Measurements from ENCODE around the gene CHRDL1. TPM values are rescaled to one million over a fixed set of nuclear protein-coding genes. Genes with fewer than 3 reads are reported as not detected.
"Not testable (repeated sequence)": the region's sequence is repeated elsewhere in the genome, so short reads cannot be mapped to it uniquely, and the experiment has no call there.

Gene CHRDL1
- not detected for total RNA-seq

- Mint-ChIP-seq H3K36me3 (ENCODE audit: low read depth) (no peaks in the 10 kb centered on the region), H3K27ac (no peak within 1 kb of the TSS), H3K4me3 (no peak within 1 kb of the TSS), H3K9me3 (no peaks in the 10 kb centered on the region), H3K27me3 (peaks cover 19% of the 10 kb centered on the region), H3K4me1 (no peaks in the 10 kb centered on the region)
- CTCF ChIA-PET, result no interaction called here
- DNase-seq, result no peak
- POLR2A ChIA-PET, result no interaction called here
Measured at GRCh38 chrX:110795645-110796406, at the start of gene CHRDL1. CHRDL1 (minus strand) TSS chrX:110795817; CDS start chrX:110792181, 3,636 bp downstream.

- Mint-ChIP-seq H3K36me3 (ENCODE audit: low read depth) (no peaks in the 10 kb centered on the region), H3K9me3 (no peaks in the 10 kb centered on the region), H3K27me3 (no peaks in the 10 kb centered on the region), H3K4me1 (no peaks in the 10 kb centered on the region), H3K4me3 (no peak overlapping the region), H3K27ac (no peak overlapping the region)
- no peak for DNase-seq
- POLR2A ChIA-PET, result no interaction called here
- CTCF ChIA-PET, result interaction anchor here (2.0 kb wide), 1 partner anchor 9 kb away, joined by 7 read pairs; no protein-coding TSS in a partner anchor
Measured at GRCh38 chrX:110836982-110837381, 41.4 kb upstream of the CHRDL1 start.

- no peak overlapping the region for H3K4me3 Mint-ChIP-seq
- no peaks in the 10 kb centered on the region for H3K9me3 Mint-ChIP-seq
- no peak overlapping the region for H3K27ac Mint-ChIP-seq
- ChIA-PET POLR2A (no interaction called here), CTCF (interaction anchor here (2.0 kb wide), 1 partner anchor 10 kb away, joined by 7 read pairs; no protein-coding TSS in a partner anchor)
- DNase-seq, result no peak
- H3K4me1 Mint-ChIP-seq, result no peaks in the 10 kb centered on the region
- H3K27me3 Mint-ChIP-seq, result no peaks in the 10 kb centered on the region
- no peaks in the 10 kb centered on the region for H3K36me3 Mint-ChIP-seq (ENCODE audit: low read depth)
Measured at GRCh38 chrX:110836451-110836850, 40.8 kb upstream of the CHRDL1 start.

GRCh38 chrX:110836001-110836400 is 40.4 kb upstream of the CHRDL1 start:
- no peaks in the 10 kb centered on the region for H3K27me3 Mint-ChIP-seq
- H3K4me1 Mint-ChIP-seq, result no peaks in the 10 kb centered on the region
- no peaks in the 10 kb centered on the region for H3K9me3 Mint-ChIP-seq
- no peak overlapping the region for H3K4me3 Mint-ChIP-seq
- ChIA-PET CTCF (interaction anchor here (1.9 kb wide), 1 partner anchor 18 kb away, joined by 5 read pairs; no protein-coding TSS in a partner anchor), POLR2A (no interaction called here)
- no peak for DNase-seq
- H3K27ac Mint-ChIP-seq, result no peak overlapping the region
- no peaks in the 10 kb centered on the region for H3K36me3 Mint-ChIP-seq (ENCODE audit: low read depth)

GRCh38 chrX:110825972-110826371 is 30.4 kb upstream of the CHRDL1 start:
- Mint-ChIP-seq H3K4me3 (no peak overlapping the region), H3K27ac (no peak overlapping the region), H3K36me3 (ENCODE audit: low read depth) (no peaks in the 10 kb centered on the region), H3K27me3 (no peaks in the 10 kb centered on the region), H3K4me1 (no peaks in the 10 kb centered on the region), H3K9me3 (no peaks in the 10 kb centered on the region)
- ChIA-PET POLR2A (no interaction called here), CTCF (no interaction called here)
- DNase-seq, result no peak

GRCh38 chrX:110816543-110816942 is 20.9 kb upstream of the CHRDL1 start:
- H3K4me1 Mint-ChIP-seq; POLR2A ChIA-PET; DNase-seq; H3K27ac Mint-ChIP-seq; H3K36me3 Mint-ChIP-seq (ENCODE audit: low read depth); CTCF ChIA-PET; H3K27me3 Mint-ChIP-seq; H3K4me3 Mint-ChIP-seq; H3K9me3 Mint-ChIP-seq: not testable (repeated sequence)

- H3K27me3 Mint-ChIP-seq, result no peaks in the 10 kb centered on the region
- CTCF ChIA-PET, result no interaction called here
- H3K4me1 Mint-ChIP-seq, result no peaks in the 10 kb centered on the region
- DNase-seq, result no peak
- H3K9me3 Mint-ChIP-seq, result no peaks in the 10 kb centered on the region
- no peak overlapping the region for H3K27ac Mint-ChIP-seq
- POLR2A ChIA-PET, result no interaction called here
- H3K4me3 Mint-ChIP-seq, result no peak overlapping the region
- H3K36me3 Mint-ChIP-seq (ENCODE audit: low read depth), result no peaks in the 10 kb centered on the region
Measured at GRCh38 chrX:110806145-110806544, 10.5 kb upstream of the CHRDL1 start.

- no peak for DNase-seq
- H3K9me3 Mint-ChIP-seq, result no peaks in the 10 kb centered on the region
- no peaks in the 10 kb centered on the region for H3K27me3 Mint-ChIP-seq
- CTCF ChIA-PET, result no interaction called here
- H3K27ac Mint-ChIP-seq, result no peak overlapping the region
- no peak overlapping the region for H3K4me3 Mint-ChIP-seq
- no peaks in the 10 kb centered on the region for H3K36me3 Mint-ChIP-seq (ENCODE audit: low read depth)
- no peaks in the 10 kb centered on the region for H3K4me1 Mint-ChIP-seq
- POLR2A ChIA-PET, result no interaction called here
Measured at GRCh38 chrX:110805303-110805702, 9.7 kb upstream of the CHRDL1 start.

- Mint-ChIP-seq H3K27me3 (no peaks in the 10 kb centered on the region), H3K9me3 (no peaks in the 10 kb centered on the region), H3K27ac (no peak overlapping the region), H3K4me3 (no peak overlapping the region), H3K4me1 (no peaks in the 10 kb centered on the region), H3K36me3 (ENCODE audit: low read depth) (no peaks in the 10 kb centered on the region)
- CTCF ChIA-PET, result no interaction called here
- DNase-seq, result no peak
- POLR2A ChIA-PET, result no interaction called here
Measured at GRCh38 chrX:110804446-110804845, 8.8 kb upstream of the CHRDL1 start.

- no peak for DNase-seq
- CTCF ChIA-PET, result no interaction called here
- Mint-ChIP-seq H3K4me3 (no peak overlapping the region), H3K36me3 (ENCODE audit: low read depth) (no peaks in the 10 kb centered on the region), H3K27me3 (no peaks in the 10 kb centered on the region), H3K9me3 (no peaks in the 10 kb centered on the region), H3K27ac (no peak overlapping the region), H3K4me1 (no peaks in the 10 kb centered on the region)
- POLR2A ChIA-PET, result no interaction called here
Measured at GRCh38 chrX:110803506-110803905, 7.9 kb upstream of the CHRDL1 start.

GRCh38 chrX:110796407-110796697 is 735 bp upstream of the CHRDL1 start:
- no peaks in the 10 kb centered on the region for H3K9me3 Mint-ChIP-seq
- H3K36me3 Mint-ChIP-seq (ENCODE audit: low read depth), result no peaks in the 10 kb centered on the region
- H3K27me3 Mint-ChIP-seq, result peaks cover 19% of the 10 kb centered on the region
- no peaks in the 10 kb centered on the region for H3K4me1 Mint-ChIP-seq
- no peak overlapping the region for H3K4me3 Mint-ChIP-seq
- CTCF ChIA-PET, result no interaction called here
- POLR2A ChIA-PET, result no interaction called here
- DNase-seq, result no peak
- no peak overlapping the region for H3K27ac Mint-ChIP-seq

GRCh38 chrX:110794601-110795000 is 1.0 kb downstream of the CHRDL1 start:
- Mint-ChIP-seq H3K27ac (no peak overlapping the region), H3K4me1 (no peaks in the 10 kb centered on the region), H3K36me3 (ENCODE audit: low read depth) (no peaks in the 10 kb centered on the region), H3K4me3 (no peak overlapping the region), H3K9me3 (no peaks in the 10 kb centered on the region), H3K27me3 (peaks cover 19% of the 10 kb centered on the region)
- DNase-seq, result no peak
- ChIA-PET CTCF (no interaction called here), POLR2A (no interaction called here)

GRCh38 chrX:110791071-110791470 is 4.5 kb downstream of the CHRDL1 start:
- Mint-ChIP-seq H3K4me3 (no peak overlapping the region), H3K27me3 (peaks cover 10% of the 10 kb centered on the region), H3K4me1 (no peaks in the 10 kb centered on the region), H3K27ac (no peak overlapping the region), H3K36me3 (ENCODE audit: low read depth) (no peaks in the 10 kb centered on the region), H3K9me3 (no peaks in the 10 kb centered on the region)
- ChIA-PET CTCF (no interaction called here), POLR2A (no interaction called here)
- no peak for DNase-seq

GRCh38 chrX:110786486-110786885 is 9.1 kb downstream of the CHRDL1 start:
- Mint-ChIP-seq H3K36me3 (ENCODE audit: low read depth) (no peaks in the 10 kb centered on the region), H3K27ac (no peak overlapping the region), H3K4me1 (no peaks in the 10 kb centered on the region), H3K27me3 (no peaks in the 10 kb centered on the region), H3K9me3 (no peaks in the 10 kb centered on the region), H3K4me3 (no peak overlapping the region)
- POLR2A ChIA-PET, result no interaction called here
- no peak for DNase-seq
- CTCF ChIA-PET, result no interaction called here

Measured in activated CD4-positive, alpha-beta memory T cell treated with anti-CD3 and anti-CD28 coated beads, Interleukin-2, amount 10 ng/mL, durations not matched to agents 7 days and 5 days (primary cell).